GM12878 (cell line): ENCODE measurements around the gene RILPL2. TPM values are rescaled to one million over a fixed set of nuclear protein-coding genes. Genes with fewer than 3 reads are reported as not detected.

Experiments
- ATAC-seq: fragments of 200-7000 bp; cut with Tn5 transposase; 3 replicates; pipeline ENCODE4 v1.9.1; 2020; ENCODE audit warnings: mild to moderate bottlenecking, moderate library complexity
- BruUV-seq: library from RNA; stranded (reverse); fragments of 400-500 nt; replicated peaks from 2 replicates; lab custom pipeline; 2021; lab: Mats Ljungman, UMichigan
- CTCF ChIA-PET: fragments of 300-600 bp; sonication (Branson Sonifier 250); formaldehyde crosslinking; extraction: SDS; loops from one replicate; lab custom pipeline; 2021; ENCODE audit warnings: inconsistent platforms; lab: Yijun Ruan, JAX
- POLR2A ChIA-PET: fragments of 350-600 bp; formaldehyde crosslinking; extraction: SDS; loops from one replicate; lab custom pipeline; 2021; ENCODE audit warnings: inconsistent platforms; lab: Charles Lee
- RAD21 ChIA-PET: fragments of 300-600 bp; sonication (Branson Sonifier 250); formaldehyde crosslinking; loops from one replicate; lab custom pipeline; 2023; ENCODE audit warnings: antibody characterized with exemption; ENCODE audit not compliant: unreplicated experiment; lab: Charles Lee
- SMC1A ChIA-PET: fragments of 300-600 bp; sonication (Branson Sonifier 250); formaldehyde crosslinking; loops from one replicate; lab custom pipeline; 2023; ENCODE audit not compliant: unreplicated experiment, uncharacterized antibody; lab: Charles Lee
- DNase-seq: peaks from one replicate; pipeline ENCODE4 v3.0.0-alpha.2; 2011; ENCODE audit warnings: low read depth, low spot score
- FAIRE-seq: peaks from 3 replicates; lab custom pipeline; 2011; peaks lifted over from hg19 to GRCh38; lab: Jason Lieb, UNC
- H2AFZ ChIP-seq: 2 replicates; pipeline ENCODE4 v1.6.0; 2011; ENCODE audit warnings: low read depth, low read length, control low read depth; ENCODE audit not compliant: control insufficient read depth
- H3K27ac ChIP-seq: 2 replicates; pipeline ENCODE4 v1.5.1; 2011; ENCODE audit warnings: control low read depth; ENCODE audit not compliant: control insufficient read depth, insufficient read depth
- H3K27me3 ChIP-seq, 2 experiments: replicated peaks in 1 of 2; 2 replicates each; pipeline versions ENCODE4 v1.6.0 to v1.6.1; 2011; ENCODE audit warnings: low read length in 1 of 2; ENCODE audit not compliant: control insufficient read depth in 2 of 2, insufficient read depth in 2 of 2
- H3K36me3 ChIP-seq, 2 experiments: 2 replicates each; pipeline ENCODE4 v1.5.1; 2011; ENCODE audit warnings: low read length in 1 of 2; ENCODE audit not compliant: control insufficient read depth in 2 of 2, insufficient read depth in 2 of 2
- H3K4me1 ChIP-seq: 2 replicates; pipeline ENCODE4 v1.6.1; 2011; ENCODE audit warnings: mild to moderate bottlenecking, low read length, moderate library complexity, mixed read lengths; ENCODE audit not compliant: control insufficient read depth, insufficient read depth
- H3K4me2 ChIP-seq: 2 replicates; pipeline ENCODE4 v1.6.0; 2011; ENCODE audit warnings: control low read depth; ENCODE audit not compliant: control insufficient read depth, insufficient read depth
- H3K4me3 ChIP-seq: fragments of 200-600 bp; sonication (generic); 2 replicates; pipeline ENCODE4 v1.5.1; 2016
- H3K79me2 ChIP-seq: 2 replicates; pipeline ENCODE4 v1.6.0; 2011; ENCODE audit warnings: low read length; ENCODE audit not compliant: control insufficient read depth, insufficient read depth
- H3K9ac ChIP-seq: 2 replicates; pipeline ENCODE4 v1.8.0; 2011; ENCODE audit warnings: low read length, control low read depth, mixed read lengths; ENCODE audit not compliant: control insufficient read depth, insufficient read depth
- H3K9me3 ChIP-seq: replicated peaks from 3 replicates; pipeline ENCODE4 v1.5.1; 2011; ENCODE audit warnings: mild to moderate bottlenecking, low read length; ENCODE audit not compliant: control insufficient read depth, insufficient read depth
- H4K20me1 ChIP-seq: 2 replicates; pipeline ENCODE4 v1.6.0; 2011; ENCODE audit not compliant: control insufficient read depth, insufficient read depth
- CHD4 ChIP-seq: fragments of 200-600 bp; sonication (generic); IDR thresholded peaks from 2 replicates; pipeline ENCODE4 v1.6.1; 2016; ENCODE audit warnings: mild to moderate bottlenecking
- CTCF ChIP-seq, 3 experiments: IDR thresholded peaks in 2 of 3; conservative IDR thresholded peaks in 1 of 3; 2 replicates each; pipeline ENCODE4 v1.5.1; 2011; ENCODE audit warnings: low read depth in 3 of 3, low read length in 3 of 3, mild to moderate bottlenecking in 3 of 3, control low read depth in 2 of 3, moderate library complexity in 2 of 3, inconsistent platforms in 1 of 3, mixed read lengths in 1 of 3; ENCODE audit not compliant: control insufficient read depth in 2 of 3, insufficient read depth in 1 of 3; ENCODE audit errors: extremely low read depth in 1 of 3
- ELK1 ChIP-seq: IDR thresholded peaks from 2 replicates; pipeline ENCODE4 v1.6.1; 2012; ENCODE audit warnings: low read depth, low read length, improper control_type of control experiment
- HCFC1 ChIP-seq: fragments of 150-350 bp; IDR thresholded peaks from 2 replicates; pipeline ENCODE4 v1.6.1; 2014; ENCODE audit warnings: low read length
- HDAC2 ChIP-seq: fragments of 200-600 bp; sonication (generic); IDR thresholded peaks from 2 replicates; pipeline ENCODE4 v1.6.1; 2017
- IKZF1 ChIP-seq: fragments of 450-650 bp; conservative IDR thresholded peaks from 2 replicates; pipeline ENCODE4 v1.6.1; 2017; ENCODE audit warnings: antibody characterized with exemption, mild to moderate bottlenecking
- MTA2 ChIP-seq: fragments of 450-650 bp; IDR thresholded peaks from 2 replicates; pipeline ENCODE4 v1.6.1; 2016; ENCODE audit warnings: low read depth, mild to moderate bottlenecking, moderate library complexity
- NKRF ChIP-seq: fragments of 450-650 bp; conservative IDR thresholded peaks from 2 replicates; pipeline ENCODE4 v1.6.1; 2017; ENCODE audit warnings: mild to moderate bottlenecking, moderate library complexity
- NR2C1 ChIP-seq: fragments of 450-650 bp; IDR thresholded peaks from 2 replicates; pipeline ENCODE4 v1.6.1; 2017; ENCODE audit warnings: antibody characterized with exemption, mild to moderate bottlenecking, moderate library complexity
- NR2C2 ChIP-seq: IDR thresholded peaks from 2 replicates; pipeline ENCODE4 v1.6.1; 2011; ENCODE audit warnings: borderline replicate concordance, low read depth; ENCODE audit not compliant: control insufficient read depth, insufficient read length
- NR2F1 ChIP-seq: fragments of 450-650 bp; conservative IDR thresholded peaks from 2 replicates; pipeline ENCODE4 v1.6.1; 2017; ENCODE audit warnings: mild to moderate bottlenecking
- SMARCA5 ChIP-seq: fragments of 450-650 bp; IDR thresholded peaks from 2 replicates; pipeline ENCODE4 v1.6.1; 2017; ENCODE audit warnings: mild to moderate bottlenecking
- SPI1 ChIP-seq: IDR thresholded peaks from 2 replicates; pipeline ENCODE4 v1.6.1; 2011; ENCODE audit warnings: low read depth, mild to moderate bottlenecking, low read length, moderate library complexity, borderline replicate concordance; ENCODE audit not compliant: insufficient read depth
- USF1 ChIP-seq: IDR thresholded peaks from 2 replicates; pipeline ENCODE4 v1.6.1; 2011; ENCODE audit warnings: borderline replicate concordance, low read depth, mild to moderate bottlenecking, moderate library complexity, mixed read lengths, low read length; ENCODE audit not compliant: insufficient read depth; ENCODE audit errors: extremely low read length
- ZNF207 ChIP-seq: fragments of 450-650 bp; IDR thresholded peaks from 2 replicates; pipeline ENCODE4 v1.6.1; 2014; ENCODE audit warnings: antibody characterized with exemption, mild to moderate bottlenecking, borderline replicate concordance
- WGBS: methylation state at CpG from one replicate; pipeline ENCODE4 v1.1.6; 2016; ENCODE audit warnings: low lambda C conversion rate; ENCODE audit not compliant: insufficient replicate concordance, insufficient coverage; ENCODE audit errors: missing lambda C conversion rate; 5-methylcytosine and 5-hydroxymethylcytosine counted together
- in situ Hi-C: fragments of 300-500 bp; cut with MboI; formaldehyde crosslinking; loops from 9 replicates; pipeline ENCODE4 v1.14.3; 2018; ENCODE audit warnings: mixed read lengths
- intact Hi-C: fragments of 100-400 bp; cut with micrococcal nuclease; formaldehyde crosslinking; loops from one replicate; pipeline ENCODE4 v1.14.2; 2022; ENCODE audit not compliant: unreplicated experiment
- polyA plus RNA-seq, 11 experiments: library from polyadenylated mRNA; depleted of rRNA in 4 of 11; unstranded in 6 of 11; stranded (reverse) in 5 of 11; fragments of >200 nt; fragmentation: Nextera tagmentation in 4 of 11; fragmentation: Illumina TruSeq in 1 of 11; extraction: Ambion mirVana in 4 of 11; extraction: Trizol in 1 of 11; gene quantifications; 1 replicate in 1 of 11; 2 replicates in 10 of 11; pipeline versions ENCODE4 v1.2.1 to v1.2.3, GENCODE V29; 2011 to 2016; ENCODE audit warnings: inconsistent platforms in 2 of 11, missing spikeins in 2 of 11, low read depth in 1 of 11
- total RNA-seq, 4 experiments: library from RNA; depleted of rRNA in 3 of 4; stranded (reverse); fragments of >200 nt in 3 of 4; fragmentation: Illumina TruSeq in 1 of 4; extraction: Trizol in 1 of 4; gene quantifications; 2 replicates each; pipeline versions ENCODE4 v1.2.1 to v1.2.3, GENCODE V29; 2013 to 2021

The RILPL2 gene
- total and polyA plus RNA-seq, 10 of the 15 experiments (the other 5 are each of a cell fraction or from before 2014, with no cell fraction given) = 3.5 to 38.5 (median 19.7) TPM

- peak overlapping the region; percentile 89 for H3K4me2 ChIP-seq
- no peaks in the 10 kb centered on the region for H3K36me3 ChIP-seq
- intact Hi-C loops (no loop called here), in situ Hi-C loops (no loop called here)
- peaks cover 18% of the 10 kb centered on the region for H3K4me1 ChIP-seq
- no peaks in the 10 kb centered on the region for H3K9me3 ChIP-seq
- DNase-seq (no peak), ATAC-seq (peak; percentile 12), FAIRE-seq (no peak)
- WGBS = 1% methylated on average over 41 of the region's 41 CpGs
- H3K27ac ChIP-seq = peak overlapping the region; percentile 76
- H3K27me3 ChIP-seq = no peaks in the 10 kb centered on the region
- SMC1A ChIA-PET = interaction anchor here (0.6 to 3.6 kb wide), 19 partner anchors 17 to 271 kb away, joined by 3 to 15 read pairs (median 5); partner anchors contain the start of genes MPHOSPH9 and RILPL2
- H3K4me3 ChIP-seq = peak overlapping the region; percentile 76
- BruUV-seq = TSS peak; percentile 75
- H4K20me1 ChIP-seq = no peaks in the 10 kb centered on the region
- RAD21 ChIA-PET = interaction anchor here (0.6 to 1.7 kb wide), 13 partner anchors 19 to 346 kb away, joined by 3 to 38 read pairs (median 4); partner anchors contain the start of genes MPHOSPH9, MTRFR and SBNO1
- peak overlapping the region; percentile 69 for H2AFZ ChIP-seq
- H3K9ac ChIP-seq = peak overlapping the region; percentile 86
- CTCF ChIA-PET = interaction anchor here (0.7 to 1.8 kb wide), 8 partner anchors 18 to 85 kb away, joined by 3 to 13 read pairs (median 6); partner anchors contain the start of genes SBNO1 and SNRNP35
- H3K79me2 ChIP-seq = peaks cover 37% of the 10 kb centered on the region
- POLR2A ChIA-PET = interaction anchor here (0.5 to 2.1 kb wide), 18 partner anchors 8 to 199 kb away, joined by 3 to 23 read pairs (median 5); partner anchors contain the start of genes MPHOSPH9, MTRFR, RILPL2 and SBNO1
- TF ChIP-seq IKZF1 = peak; percentile 14; the same call in 1 of the 2 replicates
- no peak; the same call in 1 of the 2 replicates for TF ChIP-seq NR2F1
- TF ChIP-seq NR2C2 = no peak
- TF ChIP-seq CHD4 = no peak
- no peak for TF ChIP-seq SPI1
- 0 out of 2 replicates have a peak, but pooled peaks have one; percentile 8 for TF ChIP-seq NKRF
- TF ChIP-seq NR2C1 = no peak
- no peak for TF ChIP-seq ELK1
- TF ChIP-seq MTA2 = no peak
- 0 out of 6 replicates have a peak, but pooled peaks have one; percentile 3 to 9 (median 5) for TF ChIP-seq CTCF (IDR thresholded peaks at IDR 0.05 in 2 of 3, conservative IDR thresholded peaks at IDR 0.05 in 1 of 3; ENCODE audit: control insufficient read depth in 2 of 3, extremely low read depth in 1 of 3, insufficient read depth in 1 of 3, low read depth in 3 of 3, low read length in 3 of 3)
- TF ChIP-seq ZNF207 = no peak
- TF ChIP-seq HCFC1 = no peak
- no peak for TF ChIP-seq HDAC2
- TF ChIP-seq SMARCA5 = 0 out of 2 replicates have a peak, but pooled peaks have one; percentile 10
- no peak for TF ChIP-seq USF1
Observed at GRCh38 chr12:123384318-123384993, 52.0 kb downstream of the RILPL2 start.
